DND-41 (cell line): ENCODE data around the gene AIPL1.

ENCODE experiments used
- ATAC-seq: fragments of 200-7000 bp; cut with Tn5 transposase; 3 replicates; pipeline ENCODE4 v1.9.1; 2021; ENCODE audit warnings: low read depth; ENCODE audit not compliant: insufficient read depth
- DNase-seq: peaks from one replicate; pipeline ENCODE4 v3.0.0-alpha.2; 2020
- H2AFZ ChIP-seq: 2 replicates; pipeline ENCODE4 v1.6.0; 2012; ENCODE audit warnings: low read depth, low read length
- H3K27ac ChIP-seq: 2 replicates; pipeline ENCODE4 v1.5.1; 2012; ENCODE audit warnings: low read length, inconsistent platforms
- H3K27me3 ChIP-seq: fragments of 200-600 bp; sonication (generic); 2 replicates; pipeline ENCODE4 v1.6.0; 2012; ENCODE audit warnings: low read length, mild to moderate bottlenecking, inconsistent platforms; ENCODE audit not compliant: insufficient read depth, poor library complexity
- H3K36me3 ChIP-seq: 2 replicates; pipeline ENCODE4 v1.5.1; 2012; ENCODE audit warnings: low read length, inconsistent platforms; ENCODE audit not compliant: insufficient read depth
- H3K4me1 ChIP-seq: 2 replicates; pipeline ENCODE4 v1.5.1; 2012; ENCODE audit warnings: mild to moderate bottlenecking, low read length; ENCODE audit not compliant: insufficient read depth
- H3K4me2 ChIP-seq: 2 replicates; pipeline ENCODE4 v1.6.0; 2012; ENCODE audit warnings: mild to moderate bottlenecking, moderate library complexity, low read length, inconsistent platforms; ENCODE audit not compliant: insufficient read depth
- H3K4me3 ChIP-seq, 2 experiments: fragments of 200-600 bp in 1 of 2; shearing (Covaris generic) in 1 of 2; 2 replicates each; pipeline ENCODE4 v1.5.1; 2012 to 2016; ENCODE audit warnings: inconsistent platforms in 2 of 2, low read length in 2 of 2, mild to moderate bottlenecking in 2 of 2, low read depth in 1 of 2, moderate library complexity in 1 of 2
- H3K79me2 ChIP-seq: 2 replicates; pipeline ENCODE4 v1.6.0; 2012; ENCODE audit warnings: low read length, inconsistent platforms; ENCODE audit not compliant: insufficient read depth
- H3K9ac ChIP-seq: 2 replicates; pipeline ENCODE4 v1.6.0; 2012; ENCODE audit warnings: low read depth, mild to moderate bottlenecking, inconsistent platforms, low read length, moderate library complexity
- H3K9me3 ChIP-seq: 2 replicates; pipeline ENCODE4 v1.5.1; 2012; ENCODE audit warnings: low read length, moderate library complexity, mild to moderate bottlenecking, inconsistent platforms; ENCODE audit not compliant: insufficient read depth, severe bottlenecking
- H4K20me1 ChIP-seq: 2 replicates; pipeline ENCODE4 v1.6.0; 2012; ENCODE audit warnings: low read length; ENCODE audit not compliant: insufficient read depth
- EZH2 ChIP-seq: IDR thresholded peaks from 3 replicates; pipeline ENCODE4 v1.6.1; 2012; ENCODE audit warnings: borderline replicate concordance, low read depth, mild to moderate bottlenecking, moderate library complexity, low read length, inconsistent platforms; ENCODE audit not compliant: severe bottlenecking
- TF ChIP-seq, protein P1 (sequence below): IDR thresholded peaks from 2 replicates; pipeline ENCODE4 v1.5.1; 2012; ENCODE audit warnings: borderline replicate concordance, low read length, moderate library complexity, mild to moderate bottlenecking; ENCODE audit not compliant: poor library complexity, severe bottlenecking; ENCODE audit errors: extremely low read depth

AIPL1 gene

DNA sequence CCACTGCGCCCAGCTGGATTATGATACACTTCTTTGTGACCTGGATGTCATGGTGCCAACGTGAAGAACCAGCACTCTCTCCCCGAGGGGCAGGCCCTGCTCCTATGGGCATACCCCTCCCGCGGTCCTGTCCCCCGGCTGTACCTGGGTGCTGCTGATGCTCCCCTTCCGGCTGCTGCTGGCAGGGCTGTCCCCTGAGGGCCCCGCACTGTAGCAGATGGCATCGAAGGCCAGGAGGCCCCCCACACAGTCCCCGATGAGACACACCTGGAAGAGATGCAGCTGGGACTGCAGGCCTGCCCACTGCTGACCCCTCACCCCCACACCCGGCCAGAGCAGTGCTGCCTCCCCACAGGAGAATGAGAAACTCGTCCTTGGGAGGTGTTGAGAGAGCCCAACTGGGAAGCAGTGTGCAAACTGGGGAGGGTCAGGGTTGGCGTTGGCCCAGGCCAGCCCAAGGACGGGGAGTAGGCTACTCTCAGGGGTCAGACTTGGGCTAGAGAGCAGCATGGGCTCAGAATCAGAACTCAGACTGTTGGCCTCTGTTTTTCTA, 43.0 kb upstream of the AIPL1 start:
- Histone ChIP-seq H3K4me3 (no peak overlapping the region), H3K79me2 (no peaks in the 10 kb centered on the region), H3K9ac (no peak overlapping the region), H3K36me3 (no peaks in the 10 kb centered on the region), H4K20me1 (peaks cover 3% of the 10 kb centered on the region), H3K4me1 (no peaks in the 10 kb centered on the region), H3K27me3 (no peaks in the 10 kb centered on the region), H2AFZ (no peak overlapping the region), H3K4me2 (no peak overlapping the region), H3K27ac (no peak overlapping the region), H3K9me3 (no peaks in the 10 kb centered on the region)
- DNase-seq = no peak
- ATAC-seq = no peak
- TF ChIP-seq EZH2 = no peak
- TF ChIP-seq, protein P1, sequence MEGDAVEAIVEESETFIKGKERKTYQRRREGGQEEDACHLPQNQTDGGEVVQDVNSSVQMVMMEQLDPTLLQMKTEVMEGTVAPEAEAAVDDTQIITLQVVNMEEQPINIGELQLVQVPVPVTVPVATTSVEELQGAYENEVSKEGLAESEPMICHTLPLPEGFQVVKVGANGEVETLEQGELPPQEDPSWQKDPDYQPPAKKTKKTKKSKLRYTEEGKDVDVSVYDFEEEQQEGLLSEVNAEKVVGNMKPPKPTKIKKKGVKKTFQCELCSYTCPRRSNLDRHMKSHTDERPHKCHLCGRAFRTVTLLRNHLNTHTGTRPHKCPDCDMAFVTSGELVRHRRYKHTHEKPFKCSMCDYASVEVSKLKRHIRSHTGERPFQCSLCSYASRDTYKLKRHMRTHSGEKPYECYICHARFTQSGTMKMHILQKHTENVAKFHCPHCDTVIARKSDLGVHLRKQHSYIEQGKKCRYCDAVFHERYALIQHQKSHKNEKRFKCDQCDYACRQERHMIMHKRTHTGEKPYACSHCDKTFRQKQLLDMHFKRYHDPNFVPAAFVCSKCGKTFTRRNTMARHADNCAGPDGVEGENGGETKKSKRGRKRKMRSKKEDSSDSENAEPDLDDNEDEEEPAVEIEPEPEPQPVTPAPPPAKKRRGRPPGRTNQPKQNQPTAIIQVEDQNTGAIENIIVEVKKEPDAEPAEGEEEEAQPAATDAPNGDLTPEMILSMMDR = no peak

DNA sequence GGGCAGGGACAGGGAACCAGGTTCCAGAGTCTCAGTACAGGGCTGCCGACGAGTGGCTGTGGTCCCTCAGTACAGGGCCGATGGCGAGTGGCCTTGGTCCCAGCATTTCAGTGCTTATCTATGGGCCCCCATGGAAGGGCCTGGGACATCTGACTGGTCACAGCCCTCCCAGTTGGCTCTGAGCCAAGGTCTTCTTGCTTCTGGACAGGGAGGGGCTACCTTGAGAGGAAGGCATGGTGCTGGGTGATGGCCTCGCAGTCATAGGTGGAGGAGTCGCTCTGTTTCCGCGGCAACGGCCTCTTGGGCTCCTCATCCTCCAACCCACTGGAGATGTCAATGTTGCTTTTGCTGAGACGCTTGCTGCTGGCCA, 41.9 kb upstream of the AIPL1 start:
- Histone ChIP-seq H3K9me3 (no peaks in the 10 kb centered on the region), H3K27ac (no peak overlapping the region), H3K79me2 (no peaks in the 10 kb centered on the region), H3K9ac (no peak overlapping the region), H3K4me1 (no peaks in the 10 kb centered on the region), H3K36me3 (no peaks in the 10 kb centered on the region), H3K4me3 (no peak overlapping the region), H4K20me1 (peaks cover 3% of the 10 kb centered on the region), H2AFZ (no peak overlapping the region), H3K27me3 (no peaks in the 10 kb centered on the region), H3K4me2 (no peak overlapping the region)
- DNase-seq (no peak), ATAC-seq (no peak)
- TF ChIP-seq, protein P1 = no peak
- no peak for TF ChIP-seq EZH2

DNA sequence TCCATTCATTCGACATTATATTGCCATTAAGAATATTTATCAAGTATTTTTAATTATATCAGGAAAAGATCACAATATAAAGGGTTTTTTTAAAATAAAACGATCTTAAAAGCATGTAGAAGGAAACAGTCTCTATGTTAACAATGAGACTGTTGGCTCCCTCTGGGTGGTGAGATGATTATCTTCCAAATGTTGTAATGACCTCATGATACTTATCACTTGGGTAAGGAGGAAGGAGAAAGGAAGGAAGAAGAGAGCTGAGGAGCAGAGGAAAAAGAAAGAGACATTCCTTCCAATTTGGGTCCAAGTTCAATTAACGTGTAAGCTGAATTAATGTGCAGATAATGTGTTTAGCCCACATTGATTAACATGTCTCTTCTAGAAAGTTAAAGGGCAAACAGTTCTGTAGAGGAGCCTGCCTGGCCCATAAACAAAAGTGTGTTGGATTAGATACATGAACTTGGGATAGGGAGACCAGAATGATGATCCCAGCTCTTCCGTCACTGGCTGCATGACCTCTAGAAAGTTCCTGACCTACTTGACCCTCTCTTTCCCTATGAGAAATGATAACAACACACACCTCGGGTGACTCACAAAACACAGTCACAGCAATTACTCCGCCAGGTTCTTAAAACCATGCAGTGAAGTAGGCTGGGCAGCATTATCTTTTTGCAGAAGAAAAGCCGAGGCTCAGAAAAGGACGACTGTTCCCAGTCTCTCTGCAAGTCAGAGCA, 41.3 kb upstream of the AIPL1 start:
- DNase-seq (no peak), ATAC-seq (no peak)
- Histone ChIP-seq H3K79me2 (no peaks in the 10 kb centered on the region), H4K20me1 (peaks cover 3% of the 10 kb centered on the region), H3K4me1 (no peaks in the 10 kb centered on the region), H3K27ac (no peak overlapping the region), H3K9me3 (no peaks in the 10 kb centered on the region), H3K4me3 (no peak overlapping the region), H3K36me3 (no peaks in the 10 kb centered on the region), H3K27me3 (no peaks in the 10 kb centered on the region), H3K9ac (no peak overlapping the region), H2AFZ (no peak overlapping the region), H3K4me2 (no peak overlapping the region)
- TF ChIP-seq, protein P1 = no peak
- no peak for TF ChIP-seq EZH2
